SHP77 (cell line): ENCODE measurements around the gene SP6.
A peak's percentile ranks its signal among the peaks of the same experiment; 100 is the strongest.

Experiments used
- DNase-seq, 2 experiments: peaks; one replicate each; lab custom pipeline; 2025; lab: John Stamatoyannopoulos, UW

Gene SP6

GRCh38 chr17:47856830-47857229 lies 5.9 kb upstream of the SP6 start:
- no peak for DNase-seq

GRCh38 chr17:47855737-47856136 lies 4.8 kb upstream of the SP6 start:
- DNase-seq, result no peak

GRCh38 chr17:47853616-47854015 lies 2.7 kb upstream of the SP6 start:
- DNase-seq, result no peak

- no peak for DNase-seq
Observed at GRCh38 chr17:47852113-47852949, 1.4 kb upstream of the SP6 start.

- no peak for DNase-seq
Observed at GRCh38 chr17:47851764-47852112, 775 bp upstream of the SP6 start.

- no peak for DNase-seq
Observed at GRCh38 chr17:47850373-47850691, 631 bp downstream of the SP6 start.

GRCh38 chr17:47848198-47848513 lies 2.8 kb downstream of the SP6 start:
- no peak for DNase-seq

- DNase-seq, result no peak
Observed at GRCh38 chr17:47847341-47848197, 3.4 kb downstream of the SP6 start.

- no peak for DNase-seq
Observed at GRCh38 chr17:47846716-47847340, 4.1 kb downstream of the SP6 start.

GRCh38 chr17:47845716-47846075 lies 5.3 kb downstream of the SP6 start:
- no peak for DNase-seq

- DNase-seq, result peak in 1 of 2 experiments; percentile 15
Observed at GRCh38 chr17:47844814-47845715, 5.9 kb downstream of the SP6 start.

GRCh38 chr17:47844227-47844626 lies 6.7 kb downstream of the SP6 start:
- no peak for DNase-seq

GRCh38 chr17:47843391-47843730 lies 7.6 kb downstream of the SP6 start:
- DNase-seq, result no peak

- DNase-seq, result no peak
Observed at GRCh38 chr17:47841488-47842291, 9.3 kb downstream of the SP6 start.

GRCh38 chr17:47840742-47841487 lies 10.0 kb downstream of the SP6 start, which contains the start of gene SCRN2:
Gene SCRN2 (minus strand): TSS chr17:47841273. CDS start chr17:47840843, 430 bp downstream.
- DNase-seq, result peak; percentile 86

- no peak for DNase-seq
Observed at GRCh38 chr17:47840001-47840741, 10.8 kb downstream of the SP6 start.

- no peak for DNase-seq
Observed at GRCh38 chr17:47839071-47839470, 11.9 kb downstream of the SP6 start.

- no peak for DNase-seq
Observed at GRCh38 chr17:47838636-47839035, 12.3 kb downstream of the SP6 start.

- DNase-seq, result no peak
Observed at GRCh38 chr17:47837401-47838039, 13.4 kb downstream of the SP6 start.
